Glomerular visceral epithelial cell (primary cell): ENCODE results near the gene GMCL1.
"Not testable (repeated sequence)": the region's sequence is repeated elsewhere in the genome, so short reads cannot be mapped to it uniquely, and the experiment has no call there.

ENCODE experiments used
- DNase-seq: peaks from one replicate; pipeline ENCODE4 v3.0.0-alpha.2; 2016; ENCODE audit errors: extremely low spot score

The GMCL1 gene

DNA sequence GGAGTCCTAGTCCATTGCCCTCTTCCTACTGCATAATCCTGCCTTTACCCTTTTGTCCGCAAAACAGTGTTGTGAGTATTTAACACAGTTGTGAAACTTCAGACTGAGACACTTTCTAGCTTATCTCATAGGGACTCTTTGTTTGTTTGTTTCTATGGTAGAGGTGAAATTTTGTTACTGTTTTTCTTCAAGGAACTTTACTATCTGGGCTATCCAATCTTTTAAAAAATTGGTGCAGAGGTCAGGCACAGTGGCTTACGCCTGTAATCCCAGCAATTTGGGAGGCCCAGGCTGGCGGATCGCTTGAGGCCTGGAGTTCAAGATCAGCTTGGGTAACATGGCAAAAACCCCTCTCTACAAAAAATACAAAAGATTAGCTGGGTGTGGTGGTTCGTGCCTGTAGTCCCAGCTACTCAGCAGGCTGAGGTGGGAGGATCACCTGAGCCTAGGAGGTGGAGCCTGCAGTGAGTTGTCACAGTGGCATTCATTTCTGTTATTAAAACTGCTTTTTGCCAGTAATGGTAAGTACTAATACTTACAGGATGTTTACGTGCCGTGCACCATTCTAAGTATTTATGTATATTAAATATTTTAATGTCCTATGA, 18.8 kb downstream of the GMCL1 start:
- no peak for DNase-seq

DNA sequence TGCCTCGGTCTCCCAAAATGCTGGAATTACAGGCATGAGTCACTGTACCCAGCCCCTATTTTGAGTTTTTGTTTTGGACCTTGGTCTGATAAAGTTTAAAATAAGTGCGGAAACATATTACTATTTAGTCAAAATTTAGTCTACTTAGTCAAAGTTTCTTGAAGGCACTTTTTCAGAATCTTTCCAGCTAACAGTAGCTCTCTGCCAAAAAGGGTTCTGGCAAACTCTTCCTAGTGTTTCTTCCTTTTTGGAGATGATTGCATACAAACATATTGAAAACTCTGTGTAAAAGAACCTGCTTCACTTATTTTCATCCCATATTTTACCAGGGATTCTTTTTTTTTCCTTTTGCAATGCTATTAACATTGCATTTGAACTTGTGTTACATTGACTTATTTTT, 28.8 kb downstream of the GMCL1 start:
- DNase-seq, result no peak

DNA sequence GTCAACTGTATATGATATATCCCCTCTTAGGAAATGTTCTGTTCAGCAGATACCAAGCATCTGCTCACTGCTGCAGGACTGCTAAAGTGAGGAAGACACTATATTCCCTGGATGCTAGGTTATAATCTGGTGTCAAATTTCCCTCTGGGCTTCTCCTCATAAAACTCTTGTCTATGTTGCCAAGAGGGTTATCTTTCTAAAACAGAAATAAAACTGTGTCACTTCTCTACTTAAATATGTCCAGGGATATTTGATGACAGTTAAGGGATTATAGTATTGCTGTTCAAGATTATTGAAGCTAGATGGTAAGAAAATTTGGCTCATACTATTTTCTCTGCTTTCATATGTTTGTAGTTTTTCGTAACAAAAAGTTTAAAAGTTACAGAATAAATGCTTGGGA, 33.8 kb downstream of the GMCL1 start:
- no peak for DNase-seq

GRCh38 chr2:69888451-69888850, 59.0 kb downstream of the GMCL1 start:
- no peak for DNase-seq

DNA sequence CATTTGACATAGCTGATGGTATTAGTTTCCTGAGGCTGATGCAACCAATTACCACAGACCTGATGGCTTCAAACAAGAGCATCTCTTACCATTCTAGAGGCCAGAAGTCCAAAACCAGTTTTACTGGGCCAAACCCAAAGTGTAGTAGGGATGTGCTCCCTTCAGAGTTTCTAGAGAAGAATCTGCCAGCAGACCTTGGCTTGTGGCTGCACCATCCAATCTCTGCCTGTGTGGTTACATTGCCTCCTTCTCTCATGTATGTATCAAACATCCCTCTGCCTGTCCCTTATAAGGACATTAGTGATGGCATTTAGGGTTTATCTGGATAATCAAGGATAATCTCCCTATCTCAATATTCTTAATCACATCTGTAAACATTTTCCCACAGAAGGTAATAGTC, 59.8 kb downstream of the GMCL1 start:
- no peak for DNase-seq

DNA sequence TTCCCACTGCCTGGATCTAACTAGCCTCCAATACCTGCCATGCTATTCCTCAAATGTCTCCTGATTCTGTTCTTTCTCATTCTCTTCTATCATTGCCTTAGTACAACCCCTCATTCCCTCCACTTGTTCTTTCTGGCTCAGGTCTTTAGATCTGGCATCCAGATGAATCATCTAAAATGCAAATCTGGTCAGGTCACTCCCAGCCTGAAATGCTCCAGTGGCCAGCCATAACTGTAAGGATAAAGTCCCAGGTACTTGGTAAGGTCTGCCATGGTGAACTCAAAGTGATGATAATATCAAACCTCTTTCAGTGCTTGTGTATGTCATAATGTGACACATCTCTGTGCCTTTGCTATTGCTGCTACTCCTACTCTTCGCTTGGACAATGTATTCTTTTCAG, 61.4 kb downstream of the GMCL1 start:
- DNase-seq, result peak; percentile 15

- DNase-seq, result not testable (repeated sequence)
Observed at GRCh38 chr2:69892838-69893424, 63.5 kb downstream of the GMCL1 start.

DNA sequence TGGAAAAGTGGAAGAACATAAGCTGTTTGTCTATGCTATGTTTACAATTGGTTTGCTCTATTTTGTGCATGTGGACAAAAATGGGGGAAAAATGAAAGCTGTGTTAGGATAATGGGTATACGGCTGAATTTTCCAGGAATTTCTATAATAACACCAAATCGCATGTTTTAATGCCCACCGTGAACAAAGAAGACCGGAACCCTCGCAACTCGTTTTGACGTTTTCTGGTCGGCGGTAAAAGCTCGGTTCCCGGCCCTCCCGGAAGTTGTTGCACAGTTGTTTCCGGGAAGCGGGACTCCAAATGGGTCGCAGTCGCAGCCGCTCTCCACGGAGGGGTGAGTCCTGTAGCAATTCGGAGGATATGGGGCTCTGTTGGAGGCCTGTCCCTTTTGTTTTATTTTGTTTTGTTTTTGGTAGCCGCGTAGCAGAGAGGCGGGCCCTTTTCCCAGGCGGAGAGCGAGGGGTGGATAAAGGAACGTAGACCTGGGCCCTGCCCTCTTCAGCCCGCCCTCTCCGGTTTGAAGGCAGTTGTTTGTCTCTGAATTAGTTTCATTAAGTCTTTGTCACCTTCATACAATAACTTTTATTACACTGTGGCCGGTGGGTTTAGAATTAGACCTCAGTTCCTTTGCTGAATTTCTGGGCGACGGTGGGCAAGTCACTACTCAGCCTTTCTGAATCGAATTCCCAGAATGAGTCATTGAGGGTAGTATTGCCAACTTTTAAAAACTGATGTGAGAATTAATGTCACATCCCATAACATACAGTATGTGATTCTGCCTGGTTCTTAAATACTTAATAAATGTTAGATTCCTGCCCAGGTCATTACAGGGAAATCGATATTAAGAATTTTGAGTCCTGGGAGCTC, 64.5 kb downstream of the GMCL1 start, which contains the start of gene SNRNP27:
Gene SNRNP27, plus strand, starts transcription at position 273 of the 868 bp plus-strand sequence. Its CDS starts 29 bp downstream, at position 302.
- DNase-seq, result peak; percentile 73

DNA sequence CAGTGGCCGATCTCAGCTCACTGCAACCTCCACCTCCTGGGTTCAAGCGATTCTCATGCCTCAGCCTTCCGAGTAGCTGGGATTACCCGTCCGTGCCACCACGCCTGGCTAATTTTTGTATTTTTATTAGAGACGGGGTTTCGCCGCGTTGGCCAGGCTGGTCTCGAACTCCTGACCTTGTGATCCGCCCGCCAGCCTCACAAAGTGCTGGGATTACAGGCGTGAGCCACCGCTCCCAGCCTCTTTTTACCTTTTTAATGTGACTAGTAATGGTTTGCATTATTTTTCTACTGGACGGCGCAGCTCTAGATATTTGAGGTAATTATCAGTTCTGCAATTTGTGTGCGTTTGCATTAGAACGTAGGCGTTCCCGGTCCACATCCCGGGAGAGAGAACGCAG, 65.3 kb downstream of the GMCL1 start:
- not testable (repeated sequence) for DNase-seq

- DNase-seq, result no peak
Observed at GRCh38 chr2:69902213-69902922, 72.9 kb downstream of the GMCL1 start.

- DNase-seq, result no peak
Observed at GRCh38 chr2:69907216-69907615, 77.8 kb downstream of the GMCL1 start.

DNA sequence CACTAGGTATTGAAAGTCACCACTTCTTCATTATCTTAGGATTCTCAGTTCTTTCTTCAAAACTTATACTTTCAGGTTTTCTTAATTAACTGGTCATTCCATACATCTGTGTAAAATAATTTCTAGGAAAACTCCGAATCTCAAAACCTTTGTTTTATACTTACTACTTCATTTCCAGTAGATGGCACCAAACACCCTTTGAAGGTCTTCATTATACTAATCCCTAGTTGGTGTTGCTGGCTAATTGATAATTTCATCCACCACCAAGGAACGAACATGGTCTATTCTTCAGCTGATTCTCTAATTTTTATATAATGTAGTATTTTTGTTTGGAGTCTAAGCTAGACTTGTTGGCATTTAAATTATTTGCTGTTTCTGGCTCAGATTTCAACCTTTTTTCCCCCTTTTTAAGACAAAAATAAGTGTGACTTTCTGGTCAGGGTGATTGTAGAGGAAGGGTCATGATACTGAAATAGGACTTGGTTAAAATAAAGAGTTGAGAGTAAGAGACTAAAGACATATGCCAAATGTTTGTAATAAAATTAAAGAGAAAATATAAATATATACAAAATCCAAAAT, 82.6 kb downstream of the GMCL1 start:
- peak; percentile 39 for DNase-seq

DNA sequence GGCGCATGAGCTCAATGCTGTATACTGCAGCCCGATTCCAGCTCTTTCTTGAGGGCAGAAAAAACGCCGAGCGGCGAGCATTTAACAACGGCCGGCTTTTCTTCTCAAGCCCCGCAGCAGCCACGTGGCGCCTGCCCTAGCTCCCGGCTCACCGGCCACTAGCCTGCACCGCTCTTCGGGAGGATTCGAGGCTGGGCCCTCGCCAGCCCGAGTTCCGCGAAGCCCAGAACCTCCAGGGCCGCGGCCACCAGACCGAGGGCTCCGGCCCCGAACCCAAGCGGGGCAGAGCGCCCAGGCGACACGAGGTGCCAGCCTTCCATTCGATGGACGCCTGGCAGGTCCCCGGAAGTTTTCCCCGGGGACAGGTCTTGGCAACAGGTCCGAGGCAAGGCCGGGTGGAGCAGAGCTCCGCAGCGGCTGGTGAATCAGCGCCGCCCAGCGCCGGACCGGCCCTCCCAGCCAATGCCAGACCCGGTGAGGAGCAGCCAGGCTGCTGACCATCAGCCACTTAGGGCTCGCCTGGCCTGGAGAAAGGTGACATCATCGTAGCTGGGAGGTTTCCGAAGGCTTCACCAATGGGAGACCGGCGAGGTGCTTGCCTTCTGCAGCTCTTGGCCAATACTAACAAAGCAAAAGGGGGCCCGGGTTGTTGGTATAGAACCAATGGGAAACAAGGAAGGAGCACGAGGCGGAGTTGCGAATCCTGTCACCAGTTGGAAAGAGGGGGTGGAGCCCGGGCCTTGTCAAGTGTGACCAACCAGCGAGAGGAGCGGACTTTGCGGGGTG, 84.9 kb downstream of the GMCL1 start:
- DNase-seq, result peak; percentile 100

DNA sequence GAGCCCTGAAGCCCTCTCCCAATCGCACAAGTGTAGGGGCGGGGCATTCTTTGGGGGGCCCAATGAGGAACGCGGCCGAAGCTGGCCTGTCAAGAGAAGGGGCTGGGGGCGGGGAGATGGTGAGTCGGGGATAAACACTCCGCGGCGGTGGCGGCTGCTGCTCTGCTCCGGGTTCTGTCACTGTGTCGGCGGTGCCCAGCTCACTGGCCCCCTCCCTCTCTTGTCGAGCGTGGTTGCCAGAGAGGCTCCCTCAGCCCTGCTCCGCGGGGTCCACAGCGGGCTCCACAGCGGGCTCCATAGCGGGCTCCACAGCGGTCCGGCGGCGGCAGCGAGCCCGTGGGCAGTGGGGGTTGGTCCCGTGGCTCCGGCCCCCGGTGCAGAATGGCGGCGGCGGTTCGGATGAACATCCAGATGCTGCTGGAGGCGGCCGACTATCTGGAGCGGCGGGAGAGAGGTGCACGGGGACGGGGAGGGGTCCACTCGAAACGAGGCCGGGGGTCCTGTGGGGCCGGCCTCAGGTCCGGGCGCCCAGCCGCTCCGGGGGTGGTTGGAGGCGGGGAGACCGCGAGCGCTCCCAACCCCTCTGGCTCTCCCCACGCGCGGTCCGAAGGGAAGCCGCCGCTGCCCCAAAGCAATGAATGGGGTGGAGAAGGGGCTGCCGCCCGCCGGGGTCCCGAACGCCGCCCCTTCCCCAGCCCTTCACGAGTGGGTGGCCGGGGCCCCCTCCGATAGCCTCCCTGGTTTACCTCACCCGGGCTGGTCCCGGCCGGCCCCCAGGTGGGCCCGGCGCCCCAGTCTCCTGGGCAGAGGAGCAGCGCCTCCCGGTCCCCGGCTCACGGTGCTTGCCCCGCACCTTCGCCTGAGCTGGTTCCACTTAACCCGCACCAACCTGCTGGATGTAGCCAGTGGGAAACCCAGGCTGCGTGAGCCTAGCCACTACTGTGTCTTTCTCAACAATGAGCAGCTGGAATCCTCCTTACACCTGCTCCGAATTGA, 85.8 kb downstream of the GMCL1 start, which contains the start of gene MXD1:
Gene MXD1, plus strand, starts transcription at position 160 of the 996 bp plus-strand sequence. Its CDS starts 222 bp downstream, at position 382.
- DNase-seq, result no peak

- no peak for DNase-seq
Observed at GRCh38 chr2:69916106-69916505, 86.6 kb downstream of the GMCL1 start.

DNA sequence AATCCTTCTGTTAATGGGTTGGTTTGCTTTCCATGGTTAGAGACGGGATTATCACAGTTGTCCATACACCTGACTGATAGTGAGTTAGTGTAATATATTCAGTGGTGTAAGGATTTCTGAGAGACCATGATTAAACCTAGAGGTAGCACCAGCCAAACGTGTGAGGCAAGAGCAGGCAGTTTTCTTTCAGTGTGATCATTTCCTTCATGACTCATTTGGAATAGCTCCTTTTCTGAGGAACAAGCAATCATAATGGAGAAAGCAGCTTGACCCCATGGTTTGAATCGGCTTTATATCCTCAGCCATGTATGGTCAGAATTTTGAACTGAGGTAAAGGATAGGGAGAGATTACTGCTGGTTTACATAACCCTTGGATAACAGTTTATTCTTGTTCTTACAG, 88.4 kb downstream of the GMCL1 start:
- DNase-seq, result peak; percentile 50

DNA sequence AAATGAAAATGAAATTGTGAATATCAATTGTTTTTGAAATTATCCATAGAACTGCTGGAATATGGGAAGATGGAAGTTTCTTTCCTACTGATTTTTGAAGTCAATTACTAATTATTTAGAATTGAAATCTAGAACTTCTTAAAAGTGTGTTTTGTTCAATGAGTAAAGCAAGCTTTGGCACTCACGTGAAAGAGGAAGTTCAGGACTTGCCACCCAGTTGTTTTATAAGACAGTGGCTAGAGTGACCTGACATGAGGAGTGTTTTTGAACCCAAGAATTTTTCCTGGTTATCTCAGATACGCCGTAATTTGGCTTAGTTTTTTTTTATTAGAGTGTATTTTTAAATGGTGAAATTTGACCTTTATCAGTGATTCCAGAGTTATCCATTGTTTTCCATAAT, 88.9 kb downstream of the GMCL1 start:
- DNase-seq, result no peak

DNA sequence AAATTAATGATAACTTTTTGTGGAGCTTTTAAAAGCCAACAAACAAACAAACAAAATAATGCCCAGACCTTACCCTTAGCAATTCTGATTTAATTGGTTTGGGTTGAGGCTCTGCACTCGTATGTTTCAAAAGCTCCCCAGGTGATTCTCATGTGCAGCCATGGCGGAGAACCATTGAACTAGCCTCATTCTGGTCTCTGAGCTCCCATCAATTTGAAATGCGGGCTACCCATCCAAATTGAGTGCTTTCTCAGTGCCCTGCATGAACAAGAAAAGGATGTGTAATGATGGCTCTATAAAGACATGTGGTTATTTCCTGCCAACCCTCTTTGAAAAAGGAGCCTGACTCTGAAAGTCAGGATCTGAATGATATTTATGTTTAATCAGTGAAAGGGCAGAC, 93.7 kb downstream of the GMCL1 start:
- DNase-seq, result no peak

GRCh38 chr2:69926849-69927515, 97.5 kb downstream of the GMCL1 start:
- DNase-seq, result no peak
